Mammary epithelial cell (primary cell): ENCODE measurements around the gene ETFRF1.

Experiments
- EZH2 ChIP-seq: IDR thresholded peaks from 2 replicates; pipeline ENCODE4 v1.6.1; 2012; ENCODE audit warnings: low read length, inconsistent platforms, borderline replicate concordance
- TF ChIP-seq, protein P1 (sequence below), 2 donors: IDR thresholded peaks in 1 of 2; conservative IDR thresholded peaks in 1 of 2; 2 replicates each; pipeline ENCODE4 v1.5.1; 2011 to 2012; ENCODE audit warnings: inconsistent platforms in 2 of 2, low read length in 2 of 2, mild to moderate bottlenecking in 2 of 2, control low read depth in 1 of 2, low read depth in 1 of 2; ENCODE audit not compliant: insufficient read depth in 1 of 2; ENCODE audit errors: extremely low read depth in 1 of 2

DNA sequence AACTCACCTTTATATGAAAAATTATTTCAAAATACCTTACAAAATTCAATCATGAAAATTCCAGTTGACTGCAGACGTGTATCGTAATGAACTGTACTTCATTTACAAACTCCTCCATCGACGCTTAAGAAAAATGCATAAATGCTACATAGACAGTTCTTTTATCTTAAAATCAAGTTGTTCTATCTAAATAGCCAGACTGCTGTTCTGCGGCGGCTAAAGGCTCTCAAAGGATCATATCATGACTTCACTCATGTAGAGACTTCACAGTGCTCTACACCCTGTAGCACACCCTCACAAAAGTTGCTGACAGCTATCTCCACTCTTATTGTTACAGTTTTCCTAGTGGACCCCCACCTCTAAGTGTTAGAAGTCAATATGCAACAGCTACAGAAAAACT, 50.5 kb downstream of the ETFRF1 start:
- TF ChIP-seq, protein P1, sequence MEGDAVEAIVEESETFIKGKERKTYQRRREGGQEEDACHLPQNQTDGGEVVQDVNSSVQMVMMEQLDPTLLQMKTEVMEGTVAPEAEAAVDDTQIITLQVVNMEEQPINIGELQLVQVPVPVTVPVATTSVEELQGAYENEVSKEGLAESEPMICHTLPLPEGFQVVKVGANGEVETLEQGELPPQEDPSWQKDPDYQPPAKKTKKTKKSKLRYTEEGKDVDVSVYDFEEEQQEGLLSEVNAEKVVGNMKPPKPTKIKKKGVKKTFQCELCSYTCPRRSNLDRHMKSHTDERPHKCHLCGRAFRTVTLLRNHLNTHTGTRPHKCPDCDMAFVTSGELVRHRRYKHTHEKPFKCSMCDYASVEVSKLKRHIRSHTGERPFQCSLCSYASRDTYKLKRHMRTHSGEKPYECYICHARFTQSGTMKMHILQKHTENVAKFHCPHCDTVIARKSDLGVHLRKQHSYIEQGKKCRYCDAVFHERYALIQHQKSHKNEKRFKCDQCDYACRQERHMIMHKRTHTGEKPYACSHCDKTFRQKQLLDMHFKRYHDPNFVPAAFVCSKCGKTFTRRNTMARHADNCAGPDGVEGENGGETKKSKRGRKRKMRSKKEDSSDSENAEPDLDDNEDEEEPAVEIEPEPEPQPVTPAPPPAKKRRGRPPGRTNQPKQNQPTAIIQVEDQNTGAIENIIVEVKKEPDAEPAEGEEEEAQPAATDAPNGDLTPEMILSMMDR (conservative IDR thresholded peaks at IDR 0.05 in 1 of 2, IDR thresholded peaks at IDR 0.05 in 1 of 2; ENCODE audit: extremely low read depth in 1 of 2, insufficient read depth in 1 of 2, low read depth in 1 of 2, low read length in 2 of 2), result no peak
- no peak for TF ChIP-seq EZH2
